ENCODE data around the gene HSPA4.
"Not testable (repeated sequence)": the region's sequence is repeated elsewhere in the genome, so short reads cannot be mapped to it uniquely, and the experiment has no call there.

The HSPA4 gene

DNA sequence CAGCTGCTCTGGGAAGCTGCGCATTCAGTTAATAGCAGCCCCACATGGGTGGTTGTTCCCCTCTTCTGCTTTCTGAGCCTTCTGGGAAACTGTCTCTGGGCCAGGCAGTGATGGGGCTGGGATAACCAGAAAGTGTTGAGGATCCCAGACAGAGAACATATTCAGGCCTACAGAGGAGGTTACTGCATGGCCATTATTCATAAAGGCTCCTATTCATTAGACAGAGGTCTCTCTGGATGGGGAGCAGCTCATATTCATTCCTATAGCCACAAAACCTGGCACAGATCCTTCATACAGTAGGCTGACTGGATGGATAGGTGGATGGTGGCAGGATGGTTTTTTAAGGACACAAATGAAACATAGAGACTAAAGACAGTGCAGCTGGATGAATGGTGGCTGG lies 76.3 kb downstream of the HSPA4 start:
- ATAC-seq = no peak

GRCh38 chr5:133129289-133129688 lies 77.5 kb downstream of the HSPA4 start:
- ATAC-seq = no peak

DNA sequence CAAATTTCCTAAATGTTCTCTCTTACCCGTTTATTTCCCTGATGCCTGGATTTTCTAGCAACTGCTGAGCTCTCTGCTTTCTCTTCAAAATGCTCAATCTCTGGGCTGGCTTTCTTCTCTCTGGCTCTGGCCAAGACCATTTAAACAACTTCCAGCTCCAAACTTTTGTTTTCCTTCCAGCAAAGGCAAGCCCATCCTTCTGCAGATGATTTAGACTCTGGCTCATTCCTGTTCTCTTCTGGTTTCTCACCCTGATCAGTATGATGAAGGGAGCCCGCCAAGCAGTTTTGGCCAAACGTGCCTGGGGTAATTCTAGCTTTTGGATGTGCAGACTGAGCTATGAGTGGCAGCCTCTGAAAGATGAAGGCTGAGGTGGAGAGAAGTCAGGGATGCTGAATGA lies 78.1 kb downstream of the HSPA4 start:
- no peak for ATAC-seq

DNA sequence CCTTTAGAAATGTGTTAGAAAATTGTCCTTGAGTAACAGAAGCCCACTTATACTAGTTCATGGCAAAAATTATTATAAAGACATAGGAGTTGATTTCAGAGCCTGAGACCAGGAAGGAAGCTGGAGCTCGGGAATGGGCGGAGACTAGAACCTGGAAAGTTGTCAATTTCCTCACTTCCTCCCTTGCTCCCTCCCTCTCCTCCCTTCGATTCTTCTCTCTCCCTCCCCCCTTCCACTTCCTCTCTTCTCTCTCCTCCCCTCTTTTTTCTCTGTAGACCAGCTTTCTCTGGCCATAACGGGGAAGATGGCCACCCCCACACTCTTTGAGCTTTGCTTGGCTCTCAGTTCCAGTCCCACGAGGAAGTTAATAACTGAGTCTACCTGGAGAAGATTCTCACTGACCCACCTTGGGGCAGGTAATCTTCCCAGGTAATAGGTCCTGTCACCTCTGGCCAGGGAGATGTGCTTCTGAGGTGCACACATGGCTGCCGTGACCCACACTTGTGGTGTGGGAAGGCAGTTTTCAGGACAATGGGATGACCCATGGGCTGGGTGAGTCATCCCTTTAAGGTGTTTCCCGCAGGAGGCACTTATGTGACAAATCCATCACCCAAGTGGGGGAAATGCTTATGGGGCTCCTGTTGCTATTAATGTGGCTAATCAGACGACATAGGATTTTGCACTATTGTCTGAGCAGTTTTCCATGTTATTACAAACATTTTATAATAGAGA lies 78.7 kb downstream of the HSPA4 start:
- ATAC-seq = no peak

DNA sequence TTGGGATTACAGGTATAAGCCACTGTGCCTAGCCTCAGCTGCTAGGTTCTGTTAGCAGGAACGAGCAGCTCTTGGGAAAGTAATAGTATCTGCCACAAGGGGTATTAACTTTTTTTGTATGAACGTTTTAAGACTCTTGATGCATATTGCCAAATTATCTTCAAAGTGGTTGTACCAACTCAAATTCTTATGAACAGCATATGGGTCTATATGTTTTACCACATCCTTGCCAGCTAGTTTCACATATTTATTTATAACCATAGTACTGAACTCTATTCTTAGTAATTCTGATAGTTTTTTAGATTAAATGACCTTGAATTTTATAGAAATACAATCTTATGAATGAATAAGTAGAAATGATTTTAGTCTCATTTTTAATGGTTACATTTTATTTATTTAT lies 80.9 kb downstream of the HSPA4 start:
- ATAC-seq = no peak

DNA sequence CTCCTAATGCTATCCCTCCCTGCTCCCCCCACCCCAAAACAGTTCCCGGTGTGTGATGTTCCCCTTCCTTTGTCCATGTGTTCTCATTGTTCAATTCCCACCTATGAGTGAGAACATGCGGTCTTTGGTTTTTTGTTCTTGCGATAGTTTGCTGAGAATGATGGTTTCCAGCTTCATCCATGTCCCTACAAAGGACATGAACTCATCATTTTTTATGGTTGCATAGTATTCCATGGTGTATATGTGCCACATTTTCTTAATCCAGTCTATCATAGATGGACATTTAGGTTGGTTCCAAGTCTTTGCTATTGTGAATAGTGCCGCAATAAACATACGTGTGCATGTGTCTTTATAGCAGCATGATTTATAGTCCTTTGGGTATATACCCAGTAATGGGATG lies 81.4 kb downstream of the HSPA4 start:
- ATAC-seq = not testable (repeated sequence)

GRCh38 chr5:133136890-133137289 lies 85.1 kb downstream of the HSPA4 start:
- not testable (repeated sequence) for ATAC-seq

DNA sequence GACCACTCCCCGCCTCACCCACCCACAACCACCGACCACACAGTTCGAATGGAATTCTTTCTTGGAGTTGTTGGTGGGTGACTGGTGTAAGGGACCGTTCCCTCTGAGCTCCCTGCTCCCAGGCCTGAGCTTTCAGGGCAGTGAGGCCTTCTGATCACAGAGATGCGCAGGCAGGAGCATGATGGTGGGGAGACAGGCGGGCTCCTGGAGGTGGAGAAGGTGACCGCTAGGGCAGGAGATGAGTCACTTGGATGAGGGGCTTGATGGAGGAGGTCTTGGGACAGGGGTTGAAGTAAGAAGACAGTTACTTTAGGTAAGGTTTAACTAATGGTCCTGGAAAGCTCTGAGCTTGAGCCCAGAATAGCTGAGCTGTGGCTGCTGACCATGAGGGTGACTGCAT lies 88.5 kb downstream of the HSPA4 start:
- ATAC-seq = no peak

- ATAC-seq = no peak
Measured at GRCh38 chr5:133141746-133142145, 89.9 kb downstream of the HSPA4 start.

DNA sequence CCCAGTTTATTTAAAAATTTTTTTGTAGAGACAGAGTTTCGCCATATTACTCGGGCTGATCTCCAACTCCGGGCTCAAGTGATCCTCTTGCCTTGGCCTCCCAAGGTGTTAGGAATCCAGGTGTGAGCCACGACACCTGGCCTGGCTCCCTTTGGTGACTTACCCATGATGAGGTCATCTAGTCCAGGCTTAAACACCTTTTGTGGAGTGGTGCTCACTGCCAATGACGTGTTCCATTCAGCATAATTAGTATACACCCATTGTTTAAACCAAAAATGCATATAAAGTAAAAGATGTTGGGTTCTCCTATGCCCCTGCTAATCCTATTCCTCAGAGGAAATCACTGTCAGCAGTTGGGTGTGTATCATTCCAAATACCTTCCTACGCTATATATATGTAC lies 91.0 kb downstream of the HSPA4 start:
- ATAC-seq = no peak

GRCh38 chr5:133144245-133144981 lies 92.6 kb downstream of the HSPA4 start:
- no peak for ATAC-seq

DNA sequence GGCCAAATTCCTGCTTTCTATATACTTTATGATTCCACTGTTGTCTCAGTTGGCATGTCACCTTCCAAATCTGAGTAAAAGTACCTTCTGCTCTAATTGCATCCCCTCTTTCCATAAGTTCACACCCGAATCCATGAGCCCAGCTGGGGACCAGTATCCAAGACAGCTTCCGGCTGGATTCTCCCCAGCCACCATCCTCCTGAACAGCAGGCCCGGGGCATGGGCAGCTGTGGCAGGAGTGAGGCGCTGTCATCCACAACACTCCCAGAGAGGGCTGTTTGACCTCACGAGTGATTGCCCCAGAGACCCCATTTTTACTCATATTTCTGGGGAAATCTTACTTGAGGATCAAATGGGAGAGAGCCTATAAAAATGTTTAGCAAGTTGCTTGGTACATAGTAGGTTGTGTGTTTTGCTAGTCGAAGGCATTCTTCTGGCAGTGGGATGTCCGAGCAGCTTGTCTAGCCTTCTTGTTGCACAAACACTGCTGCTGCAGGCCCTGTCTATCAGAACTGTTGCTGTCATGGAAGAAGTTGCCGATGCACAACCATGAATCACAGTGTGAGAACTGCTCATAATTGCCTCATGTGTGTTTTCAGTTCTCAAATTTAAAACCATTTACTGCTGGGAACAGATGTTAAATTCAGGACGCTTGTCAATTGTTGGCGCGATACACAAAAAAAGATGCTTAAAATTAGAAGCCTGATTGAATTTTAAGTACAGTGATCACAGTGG lies 93.8 kb downstream of the HSPA4 start:
- ATAC-seq = no peak

DNA sequence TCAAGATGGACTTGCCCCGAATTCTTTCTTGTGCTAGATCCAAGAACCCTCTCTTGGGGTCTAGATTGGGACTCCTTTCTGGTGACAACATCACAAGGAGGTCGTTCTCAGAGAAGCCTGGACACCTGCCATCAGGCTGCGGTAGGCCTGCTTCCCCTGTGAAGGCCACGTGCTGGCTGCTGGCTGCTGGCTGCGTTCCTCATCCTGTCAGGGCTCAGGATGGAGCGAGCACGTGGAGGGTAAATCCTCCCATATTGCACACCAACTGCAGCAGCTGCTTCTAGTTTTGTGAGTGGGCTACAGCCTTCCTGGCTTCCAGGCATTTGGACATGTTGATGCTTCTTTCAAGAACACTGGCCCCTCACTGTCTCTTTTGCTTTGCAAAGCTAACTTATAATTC lies 95.6 kb downstream of the HSPA4 start:
- no peak for ATAC-seq

DNA sequence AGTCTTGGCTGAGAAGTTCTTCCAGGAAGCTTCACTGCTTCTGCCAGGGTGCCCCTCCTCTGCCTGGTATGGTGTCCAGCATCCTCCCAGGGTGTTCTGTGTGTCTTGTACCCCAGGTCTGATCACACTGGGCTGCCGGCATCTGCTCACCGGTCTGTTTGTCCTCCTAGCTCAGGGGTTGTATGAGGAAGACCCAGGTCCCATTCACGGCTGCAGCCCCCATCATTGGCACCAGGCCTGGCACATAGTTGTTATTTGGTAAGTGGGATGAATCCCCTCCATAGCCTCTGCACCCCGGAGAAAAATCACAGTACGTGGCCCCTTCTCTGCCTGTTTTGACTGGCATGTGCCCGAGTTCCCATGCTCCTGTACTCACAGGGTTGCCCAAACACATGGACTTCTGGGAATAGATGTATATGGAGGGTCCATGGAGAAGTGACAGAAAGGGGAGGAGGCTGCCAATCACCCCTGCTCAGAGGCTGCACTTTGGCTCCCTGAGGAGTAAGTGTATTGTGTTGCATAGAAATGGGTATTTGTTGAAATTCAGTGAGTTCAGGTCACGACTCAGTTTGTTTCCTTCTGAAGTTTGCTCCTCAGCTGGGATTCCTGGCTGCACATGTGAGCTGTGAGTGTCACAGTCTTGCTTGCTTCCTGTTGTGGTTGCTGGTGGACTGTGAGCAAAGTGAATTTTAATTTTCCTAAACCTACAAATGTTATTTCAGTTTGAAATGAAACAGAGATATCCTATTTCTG lies 96.2 kb downstream of the HSPA4 start:
- no peak for ATAC-seq

GRCh38 chr5:133149345-133149744 lies 97.5 kb downstream of the HSPA4 start:
- no peak for ATAC-seq

- no peak for ATAC-seq
Measured at GRCh38 chr5:133150909-133151544, 99.2 kb downstream of the HSPA4 start.

DNA sequence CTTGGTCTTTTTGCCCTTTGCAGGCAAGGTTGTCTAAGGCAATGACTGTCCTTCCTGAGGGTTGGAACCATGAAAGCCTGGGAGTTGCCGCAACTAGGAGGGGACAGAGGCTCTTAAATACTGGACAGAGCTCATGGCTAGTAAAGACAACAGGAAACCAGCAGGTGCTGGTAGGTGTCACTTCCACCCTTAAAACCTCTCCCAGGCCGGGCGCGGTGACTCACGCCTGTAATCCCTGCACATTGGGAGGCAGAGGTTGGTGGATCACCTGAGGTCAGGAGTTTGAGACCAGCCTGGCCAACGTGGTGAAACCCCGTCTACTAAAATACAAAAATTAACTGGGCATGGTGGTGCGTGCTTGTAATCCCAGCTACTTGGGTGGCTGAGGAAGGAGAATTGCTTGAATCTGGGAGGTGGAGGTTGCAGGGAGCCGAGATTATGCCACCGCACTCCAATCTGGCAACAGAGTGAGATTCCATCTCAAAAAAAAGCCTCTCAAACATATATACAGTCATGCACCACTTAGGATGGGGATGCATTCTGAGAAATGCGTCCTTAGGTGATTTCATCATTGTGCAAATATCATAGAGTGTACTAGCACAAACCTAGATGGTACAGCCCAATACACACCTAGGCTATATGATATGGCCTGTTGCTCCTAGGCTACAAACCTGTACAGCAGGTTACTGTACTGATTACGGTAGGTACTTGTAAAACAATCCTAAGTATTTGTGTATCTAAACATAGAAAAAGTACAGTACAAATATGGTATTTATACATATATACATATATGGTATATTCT lies 102.7 kb downstream of the HSPA4 start:
- no peak for ATAC-seq

DNA sequence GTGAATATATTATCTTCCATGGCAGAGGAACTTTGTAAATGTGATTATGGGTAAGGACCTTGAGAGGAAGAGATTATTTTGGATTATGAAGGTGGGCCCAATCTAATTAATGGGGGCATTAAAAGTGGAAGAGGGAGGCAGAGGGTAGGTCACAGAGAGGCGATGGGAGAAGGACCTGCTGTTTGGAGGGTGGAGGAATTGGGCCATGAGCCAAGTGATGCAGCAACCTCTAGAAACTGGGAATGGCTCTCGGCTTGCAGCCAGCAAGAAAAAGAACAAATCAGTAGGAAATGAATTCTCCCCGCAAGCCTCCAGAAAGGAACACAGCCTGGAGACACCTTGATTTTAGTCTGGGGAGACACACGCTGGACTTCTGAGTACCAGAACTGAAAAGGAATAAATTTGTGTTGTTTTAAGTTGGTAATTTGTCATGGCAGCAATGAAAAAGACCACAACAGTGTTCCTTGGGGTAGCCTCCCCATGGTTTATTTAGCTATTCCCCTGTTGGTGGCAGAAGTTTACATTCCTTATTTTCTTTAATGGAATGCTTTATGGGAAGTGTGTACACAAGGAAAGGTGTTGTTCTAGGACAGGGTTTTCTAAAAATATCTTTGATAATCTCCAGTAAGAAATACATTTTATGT lies 103.6 kb downstream of the HSPA4 start:
- no peak for ATAC-seq

Measured in activated CD4-positive, CD25-positive, alpha-beta regulatory T cell treated with anti-CD3 and anti-CD28 coated beads, Interleukin-2, amount 50 U/mL, for 24 hours (primary cell).